CD14-positive monocyte (primary cell): ENCODE data around the gene ROBO1. TPM values are rescaled to one million over a fixed set of nuclear protein-coding genes. Genes with fewer than 3 reads are reported as not detected.
A peak's percentile ranks its signal among the peaks of the same experiment; 100 is the strongest.

Experiments used
- DNase-seq, 3 donors: peaks; one replicate each; pipeline ENCODE4 v3.0.0-alpha.2; 2011 to 2022
- H2AFZ ChIP-seq: 2 replicates; pipeline ENCODE4 v1.6.0; 2012; ENCODE audit warnings: mild to moderate bottlenecking, low read depth, low read length, inconsistent platforms; ENCODE audit not compliant: insufficient read depth, poor library complexity, severe bottlenecking
- H3K27ac ChIP-seq, 2 donors: 1 replicate in 1 of 2; 2 replicates in 1 of 2; pipeline ENCODE4 v1.5.1; 2012 to 2013; ENCODE audit warnings: low read length in 2 of 2, control low read depth in 1 of 2, inconsistent platforms in 1 of 2, low read depth in 1 of 2, mild to moderate bottlenecking in 1 of 2
- H3K27me3 ChIP-seq, 2 donors: one replicate each; pipeline versions ENCODE4 v1.6.0 to v1.6.1; 2011 to 2013; ENCODE audit warnings: low read length in 2 of 2; ENCODE audit not compliant: control insufficient read depth in 2 of 2, insufficient read depth in 2 of 2
- H3K36me3 ChIP-seq, 2 donors: replicated peaks in 1 of 2; 1 replicate in 1 of 2; 2 replicates in 1 of 2; pipeline versions ENCODE4 v1.5.1 to v1.6.1; 2012 to 2013; ENCODE audit warnings: low read length in 2 of 2, control low read depth in 1 of 2, inconsistent platforms in 1 of 2, mild to moderate bottlenecking in 1 of 2; ENCODE audit not compliant: insufficient read depth in 2 of 2, control insufficient read depth in 1 of 2
- H3K4me1 ChIP-seq, 2 donors: 1 replicate in 1 of 2; 2 replicates in 1 of 2; pipeline versions ENCODE4 v1.5.1 to v1.6.1; 2012 to 2013; ENCODE audit warnings: low read length in 2 of 2, control low read depth in 1 of 2, inconsistent platforms in 1 of 2, mild to moderate bottlenecking in 1 of 2, moderate library complexity in 1 of 2; ENCODE audit not compliant: insufficient read depth in 2 of 2, control insufficient read depth in 1 of 2
- H3K4me2 ChIP-seq: replicated peaks from 2 replicates; pipeline ENCODE3; 2012; ENCODE audit warnings: low read length, moderate library complexity, mild to moderate bottlenecking; ENCODE audit not compliant: poor library complexity, severe bottlenecking; ENCODE audit errors: extremely low read depth
- H3K4me3 ChIP-seq, 3 experiments: fragments of 200-600 bp in 1 of 3; sonication (generic) in 1 of 3; replicated peaks in 1 of 3; 1 replicate in 2 of 3; 2 replicates in 1 of 3; pipeline ENCODE4 v1.5.1; 2011 to 2013; ENCODE audit warnings: low read length in 3 of 3, mild to moderate bottlenecking in 3 of 3, control low read depth in 2 of 3, low read depth in 2 of 3, inconsistent platforms in 1 of 3, moderate library complexity in 1 of 3
- H3K79me2 ChIP-seq: 2 replicates; pipeline ENCODE4 v1.6.0; 2012; ENCODE audit warnings: mild to moderate bottlenecking, control low read depth, inconsistent platforms, low read length, moderate library complexity; ENCODE audit not compliant: insufficient read depth
- H3K9ac ChIP-seq: 2 replicates; pipeline ENCODE4 v1.6.0; 2017; ENCODE audit warnings: low read length, mild to moderate bottlenecking; ENCODE audit not compliant: insufficient read depth, poor library complexity, severe bottlenecking
- H3K9me3 ChIP-seq, 2 donors: replicated peaks in 1 of 2; 1 replicate in 1 of 2; 2 replicates in 1 of 2; pipeline versions ENCODE4 v1.5.1 to v1.6.1; 2012 to 2013; ENCODE audit warnings: low read length in 2 of 2, control low read depth in 1 of 2; ENCODE audit not compliant: control insufficient read depth in 1 of 2, insufficient read depth in 1 of 2
- H4K20me1 ChIP-seq: 2 replicates; pipeline ENCODE4 v1.6.0; 2012; ENCODE audit warnings: mild to moderate bottlenecking, low read length, control low read depth, moderate library complexity; ENCODE audit not compliant: insufficient read depth
- H3K27ac Mint-ChIP-seq, 7 donors: one replicate each; pipeline ENCODE4 v1.8.0; 2020; ENCODE audit warnings: mild to moderate bottlenecking in 7 of 7, mixed read lengths in 7 of 7, moderate library complexity in 6 of 7, inconsistent platforms in 2 of 7
- H3K27me3 Mint-ChIP-seq, 3 donors: one replicate each; pipeline ENCODE4 v1.8.0; 2021 to 2022; ENCODE audit warnings: low read depth in 3 of 3, mild to moderate bottlenecking in 3 of 3, mixed read lengths in 3 of 3, moderate library complexity in 3 of 3, inconsistent platforms in 1 of 3
- H3K36me3 Mint-ChIP-seq, 2 donors: one replicate each; pipeline ENCODE4 v1.8.0; 2020; ENCODE audit warnings: mixed read lengths in 2 of 2, inconsistent platforms in 1 of 2, mild to moderate bottlenecking in 1 of 2
- H3K4me1 Mint-ChIP-seq: one replicate; pipeline ENCODE4 v1.8.0; 2020; ENCODE audit warnings: mild to moderate bottlenecking, mixed read lengths
- H3K4me3 Mint-ChIP-seq, 2 donors: one replicate each; pipeline ENCODE4 v1.8.0; 2020; ENCODE audit warnings: mild to moderate bottlenecking in 2 of 2, mixed read lengths in 2 of 2, moderate library complexity in 1 of 2
- H3K9me3 Mint-ChIP-seq, 7 donors: one replicate each; pipeline ENCODE4 v1.8.0; 2020 to 2022; ENCODE audit warnings: mixed read lengths in 7 of 7, mild to moderate bottlenecking in 6 of 7, moderate library complexity in 6 of 7, inconsistent platforms in 2 of 7
- WGBS: methylation state at CpG from one replicate; pipeline ENCODE4 v1.1.5; 2013; ENCODE audit warnings: missing lambda C conversion rate; ENCODE audit not compliant: insufficient coverage; 5-methylcytosine and 5-hydroxymethylcytosine counted together
- intact Hi-C, 2 donors: fragments of 100-400 bp; cut with micrococcal nuclease; formaldehyde crosslinking; loops; one replicate each; pipeline versions ENCODE4 v1.15.0 to v1.15.1; 2023
- polyA plus RNA-seq, 3 donors: library from polyadenylated mRNA; depleted of rRNA in 1 of 3; unstranded in 2 of 3; stranded (reverse) in 1 of 3; fragments of 300-500 nt in 2 of 3; fragments of >200 nt in 1 of 3; fragmentation: Illumina TruSeq in 2 of 3; gene quantifications; 1 replicate in 2 of 3; 2 replicates in 1 of 3; pipeline ENCODE4 v1.2.3, GENCODE V29; 2012 to 2021
- TF ChIP-seq, protein P1 (sequence below): fragments of 200-600 bp; IDR thresholded peaks from one replicate; pipeline ENCODE4 v1.8.0; 2022; ENCODE audit warnings: antibody characterized with exemption, mild to moderate bottlenecking

Gene ROBO1
- polyA plus RNA-seq, 3 donors = 0.09 to 0.10 TPM; not detected in 1

DNA sequence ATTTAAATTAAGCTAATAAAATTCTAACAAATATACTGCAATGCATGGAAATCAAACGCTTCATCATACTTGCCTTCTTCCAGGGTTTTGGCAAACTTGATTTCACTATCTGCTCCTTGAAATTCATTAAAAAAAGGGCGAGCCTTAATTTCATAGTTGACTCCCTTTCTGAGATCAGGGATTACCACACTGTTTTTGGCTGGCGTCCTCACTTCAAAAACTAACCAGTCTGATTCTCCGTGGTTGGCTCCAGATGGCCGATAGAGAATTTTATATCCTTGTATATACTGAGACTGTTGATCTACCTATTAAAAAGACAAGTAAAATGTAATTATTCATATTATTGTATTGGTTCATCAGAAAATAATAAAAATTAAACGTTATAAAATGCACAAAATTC, 1106.8 kb downstream of the ROBO1 start:
- H3K27ac ChIP-seq = no peak overlapping the region
- H4K20me1 ChIP-seq = no peaks in the 10 kb centered on the region
- H3K4me1 ChIP-seq = no peaks in the 10 kb centered on the region
- no peaks in the 10 kb centered on the region for H3K9me3 Mint-ChIP-seq
- H3K36me3 Mint-ChIP-seq = no peaks in the 10 kb centered on the region
- 100% methylated on average over 1 of the region's 6 CpGs for WGBS
- no peak overlapping the region for H3K4me2 ChIP-seq
- H3K79me2 ChIP-seq = no peaks in the 10 kb centered on the region
- H3K9ac ChIP-seq = no peak overlapping the region
- TF ChIP-seq, protein P1, sequence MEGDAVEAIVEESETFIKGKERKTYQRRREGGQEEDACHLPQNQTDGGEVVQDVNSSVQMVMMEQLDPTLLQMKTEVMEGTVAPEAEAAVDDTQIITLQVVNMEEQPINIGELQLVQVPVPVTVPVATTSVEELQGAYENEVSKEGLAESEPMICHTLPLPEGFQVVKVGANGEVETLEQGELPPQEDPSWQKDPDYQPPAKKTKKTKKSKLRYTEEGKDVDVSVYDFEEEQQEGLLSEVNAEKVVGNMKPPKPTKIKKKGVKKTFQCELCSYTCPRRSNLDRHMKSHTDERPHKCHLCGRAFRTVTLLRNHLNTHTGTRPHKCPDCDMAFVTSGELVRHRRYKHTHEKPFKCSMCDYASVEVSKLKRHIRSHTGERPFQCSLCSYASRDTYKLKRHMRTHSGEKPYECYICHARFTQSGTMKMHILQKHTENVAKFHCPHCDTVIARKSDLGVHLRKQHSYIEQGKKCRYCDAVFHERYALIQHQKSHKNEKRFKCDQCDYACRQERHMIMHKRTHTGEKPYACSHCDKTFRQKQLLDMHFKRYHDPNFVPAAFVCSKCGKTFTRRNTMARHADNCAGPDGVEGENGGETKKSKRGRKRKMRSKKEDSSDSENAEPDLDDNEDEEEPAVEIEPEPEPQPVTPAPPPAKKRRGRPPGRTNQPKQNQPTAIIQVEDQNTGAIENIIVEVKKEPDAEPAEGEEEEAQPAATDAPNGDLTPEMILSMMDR = no peak
- H3K36me3 ChIP-seq = no peaks in the 10 kb centered on the region
- no peak for DNase-seq
- no peak overlapping the region for H3K4me3 ChIP-seq
- no peak overlapping the region for H3K4me3 Mint-ChIP-seq
- intact Hi-C loops = no loop called here
- H3K4me1 Mint-ChIP-seq = no peaks in the 10 kb centered on the region
- H3K9me3 ChIP-seq = no peaks in the 10 kb centered on the region
- H3K27me3 ChIP-seq = no peaks in the 10 kb centered on the region
- H2AFZ ChIP-seq = no peak overlapping the region
- H3K27me3 Mint-ChIP-seq = peaks cover 0 to 2% (median 0%) of the 10 kb centered on the region in 3 donors
- H3K27ac Mint-ChIP-seq = no peak overlapping the region

DNA sequence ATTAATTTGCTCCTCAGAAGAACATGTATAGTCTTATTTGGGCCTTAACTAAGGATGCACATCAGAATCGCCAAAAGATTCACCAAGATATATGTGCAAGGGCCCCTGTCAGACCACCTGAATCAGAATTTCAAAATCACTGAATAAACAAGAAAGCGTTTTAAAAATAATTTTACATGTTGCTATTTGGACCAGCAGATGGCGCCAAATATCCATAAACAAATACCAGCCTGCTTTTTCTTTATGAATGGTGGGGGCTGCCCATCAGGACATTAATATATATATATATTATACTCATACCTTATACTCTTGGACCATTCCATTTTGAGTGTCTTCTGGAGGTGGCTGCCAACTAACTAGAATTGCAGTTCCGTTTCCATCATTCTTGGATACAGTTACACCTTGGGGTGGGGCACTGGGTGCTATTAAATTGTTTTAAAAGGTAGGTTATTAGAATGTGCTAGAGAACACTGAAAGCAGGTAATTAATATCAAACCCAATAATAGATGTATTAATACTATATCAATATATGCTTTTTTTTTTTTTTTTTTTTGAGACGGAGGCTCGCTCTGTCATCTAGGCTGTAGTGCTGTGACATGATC, 1108.3 kb downstream of the ROBO1 start:
- H3K36me3 ChIP-seq = no peaks in the 10 kb centered on the region
- no CpG with 5 or more reads among the region's 6 CpGs for WGBS
- no peaks in the 10 kb centered on the region for H4K20me1 ChIP-seq
- no peak overlapping the region for H2AFZ ChIP-seq
- TF ChIP-seq, protein P1 = peak; percentile 74
- Mint-ChIP-seq H3K9me3 (no peaks in the 10 kb centered on the region), H3K4me3 (no peak overlapping the region), H3K36me3 (no peaks in the 10 kb centered on the region), H3K27me3 (no peaks in the 10 kb centered on the region), H3K27ac (no peak overlapping the region), H3K4me1 (no peaks in the 10 kb centered on the region)
- H3K4me1 ChIP-seq = no peaks in the 10 kb centered on the region
- no peak overlapping the region for H3K4me3 ChIP-seq
- no peaks in the 10 kb centered on the region for H3K9me3 ChIP-seq
- intact Hi-C loops = no loop called here
- H3K9ac ChIP-seq = no peak overlapping the region
- H3K27me3 ChIP-seq = no peaks in the 10 kb centered on the region
- peak; percentile 6 to 12 (median 10) for DNase-seq
- H3K4me2 ChIP-seq = no peak overlapping the region
- H3K79me2 ChIP-seq = no peaks in the 10 kb centered on the region
- H3K27ac ChIP-seq = no peak overlapping the region
